Stimulated activated CD4-positive, alpha-beta T cell treated with anti-CD3 and anti-CD28 coated beads, Interleukin-2, amount 100 ng/mL, for 4 hours (primary cell): ENCODE data around the gene BASP1.
"Not testable (repeated sequence)": the region's sequence is repeated elsewhere in the genome, so short reads cannot be mapped to it uniquely, and the experiment has no call there.

Experiments used
- DNase-seq: peaks from one replicate; pipeline ENCODE4 v3.0.0-alpha.2; 2020; ENCODE audit warnings: low read depth

BASP1 gene

GRCh38 chr5:17223367-17224185 lies 6.1 kb downstream of the BASP1 start:
- no peak for DNase-seq

GRCh38 chr5:17224858-17225511 lies 7.6 kb downstream of the BASP1 start:
- no peak for DNase-seq

- no peak for DNase-seq
These were observed 8.1 kb downstream of the BASP1 start for GRCh38 chr5:17225520-17225919.

- no peak for DNase-seq
These were observed 10.4 kb downstream of the BASP1 start for GRCh38 chr5:17227868-17228267.

- no peak for DNase-seq
These were observed 11.4 kb downstream of the BASP1 start for GRCh38 chr5:17228821-17229291.

- DNase-seq: no peak
These were observed 11.9 kb downstream of the BASP1 start for GRCh38 chr5:17229313-17229712.

GRCh38 chr5:17230191-17230590 lies 12.8 kb downstream of the BASP1 start:
- no peak for DNase-seq

- no peak for DNase-seq
These were observed 13.5 kb downstream of the BASP1 start for GRCh38 chr5:17230808-17231525.

GRCh38 chr5:17232405-17232804 lies 15.0 kb downstream of the BASP1 start:
- DNase-seq: no peak

GRCh38 chr5:17233488-17233887 lies 16.1 kb downstream of the BASP1 start:
- DNase-seq: no peak

GRCh38 chr5:17234374-17234773 lies 16.9 kb downstream of the BASP1 start:
- DNase-seq: no peak

GRCh38 chr5:17235731-17236330 lies 18.4 kb downstream of the BASP1 start:
- DNase-seq: no peak

GRCh38 chr5:17238521-17239041 lies 21.1 kb downstream of the BASP1 start:
- DNase-seq: no peak

GRCh38 chr5:17239953-17240352 lies 22.5 kb downstream of the BASP1 start:
- no peak for DNase-seq

- DNase-seq: no peak
These were observed 23.1 kb downstream of the BASP1 start for GRCh38 chr5:17240487-17240886.

GRCh38 chr5:17241635-17242034 lies 24.2 kb downstream of the BASP1 start:
- no peak for DNase-seq

GRCh38 chr5:17243287-17244063 lies 26.0 kb downstream of the BASP1 start:
- DNase-seq: no peak

- DNase-seq: no peak
These were observed 31.7 kb downstream of the BASP1 start for GRCh38 chr5:17249029-17249634.

- DNase-seq: not testable (repeated sequence)
These were observed 32.4 kb downstream of the BASP1 start for GRCh38 chr5:17249841-17250240.

- DNase-seq: no peak
These were observed 35.1 kb downstream of the BASP1 start for GRCh38 chr5:17252543-17252942.

GRCh38 chr5:17255471-17256021 lies 38.1 kb downstream of the BASP1 start:
- no peak for DNase-seq
